ENCODE data around the gene GPR3.

The GPR3 gene

DNA sequence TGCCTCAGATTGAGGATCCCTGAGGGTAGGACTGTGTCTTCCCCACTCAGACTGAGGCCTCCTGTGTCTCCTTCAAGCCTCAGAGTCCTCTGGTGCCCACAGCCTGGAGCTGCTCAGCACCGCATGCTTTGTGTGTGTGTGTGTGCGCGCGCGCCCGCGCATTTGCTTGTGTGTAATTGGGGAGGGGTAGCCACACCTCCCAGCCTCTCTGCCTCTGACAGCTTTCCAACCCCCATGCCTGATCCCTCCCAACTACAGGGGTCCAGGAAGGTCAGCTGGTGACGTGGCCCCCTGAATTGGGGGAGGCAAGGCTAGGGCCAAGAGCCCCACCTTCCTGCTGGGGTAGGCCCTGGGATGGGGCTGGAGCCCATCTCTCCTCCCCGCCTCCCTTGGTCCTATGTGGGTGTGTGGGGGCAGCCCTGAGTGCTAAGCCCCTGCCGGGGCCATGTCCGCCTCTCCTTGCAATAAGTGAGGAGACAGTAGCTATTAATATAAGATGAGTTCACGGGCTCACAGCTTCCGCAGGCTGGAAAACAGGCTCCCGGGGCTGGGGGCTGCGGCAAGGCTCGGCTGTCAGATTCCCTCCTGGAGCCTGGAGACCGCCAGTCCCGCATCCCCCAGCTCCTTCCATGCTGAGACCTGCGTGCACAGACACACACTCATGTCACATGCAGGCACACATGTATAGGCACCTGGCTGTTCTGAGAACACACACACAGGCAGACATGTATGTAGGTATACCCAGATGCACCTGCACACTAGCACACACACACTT is 7.0 kb downstream of the GPR3 start:
- no peak for DNase-seq (ENCODE audit: low spot score)
- in situ Hi-C loops (cut with MboI; ENCODE audit: low pct_unique_long_range_greater_than_20kb, low sequenced_read_pairs, unreplicated experiment), result no loop called here
- TF ChIP-seq, protein P1, sequence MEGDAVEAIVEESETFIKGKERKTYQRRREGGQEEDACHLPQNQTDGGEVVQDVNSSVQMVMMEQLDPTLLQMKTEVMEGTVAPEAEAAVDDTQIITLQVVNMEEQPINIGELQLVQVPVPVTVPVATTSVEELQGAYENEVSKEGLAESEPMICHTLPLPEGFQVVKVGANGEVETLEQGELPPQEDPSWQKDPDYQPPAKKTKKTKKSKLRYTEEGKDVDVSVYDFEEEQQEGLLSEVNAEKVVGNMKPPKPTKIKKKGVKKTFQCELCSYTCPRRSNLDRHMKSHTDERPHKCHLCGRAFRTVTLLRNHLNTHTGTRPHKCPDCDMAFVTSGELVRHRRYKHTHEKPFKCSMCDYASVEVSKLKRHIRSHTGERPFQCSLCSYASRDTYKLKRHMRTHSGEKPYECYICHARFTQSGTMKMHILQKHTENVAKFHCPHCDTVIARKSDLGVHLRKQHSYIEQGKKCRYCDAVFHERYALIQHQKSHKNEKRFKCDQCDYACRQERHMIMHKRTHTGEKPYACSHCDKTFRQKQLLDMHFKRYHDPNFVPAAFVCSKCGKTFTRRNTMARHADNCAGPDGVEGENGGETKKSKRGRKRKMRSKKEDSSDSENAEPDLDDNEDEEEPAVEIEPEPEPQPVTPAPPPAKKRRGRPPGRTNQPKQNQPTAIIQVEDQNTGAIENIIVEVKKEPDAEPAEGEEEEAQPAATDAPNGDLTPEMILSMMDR (IDR thresholded peaks at IDR 0.05; ENCODE audit: extremely low read depth, insufficient read depth, missing control alignments), result no peak

DNA sequence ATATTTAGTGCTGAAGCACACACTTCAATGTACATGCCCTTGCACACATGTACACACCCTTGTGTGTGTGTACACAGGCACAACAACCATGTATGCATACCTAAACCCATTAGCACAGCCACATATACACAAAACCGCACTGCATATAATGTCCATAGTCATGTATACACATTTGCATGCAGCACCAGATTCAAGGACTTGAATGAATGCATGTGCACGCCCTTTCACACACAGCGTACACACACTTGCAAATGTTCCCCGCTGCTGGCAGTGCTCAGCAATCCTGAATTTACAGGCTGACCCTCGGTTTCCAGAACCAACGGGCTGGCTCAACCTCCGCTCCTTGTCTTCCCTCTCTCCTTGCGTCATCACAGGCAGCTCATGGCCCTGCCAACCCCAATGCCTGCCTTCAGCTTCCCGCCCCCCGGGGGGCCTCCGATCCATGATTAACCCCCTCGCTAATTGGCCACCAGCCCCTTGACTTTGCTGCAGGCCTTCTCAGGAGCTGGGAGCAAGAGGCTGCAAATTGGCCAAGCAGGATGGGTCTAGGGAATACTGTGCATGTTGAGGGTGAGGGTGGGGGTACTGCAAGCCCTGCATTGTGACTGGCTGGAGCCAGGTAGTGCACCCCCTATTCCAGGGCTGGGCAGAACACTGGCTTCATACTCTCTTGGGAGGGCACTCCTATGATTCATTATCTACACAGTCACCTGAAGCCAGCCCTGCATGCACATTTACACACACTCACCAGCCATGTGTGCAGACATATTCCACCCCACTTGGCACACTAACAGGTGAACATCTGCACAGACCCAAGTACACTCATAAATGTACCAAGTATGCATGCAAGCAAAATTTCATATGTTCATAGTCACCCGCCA is 7.9 kb downstream of the GPR3 start:
- TF ChIP-seq, protein P1 (IDR thresholded peaks at IDR 0.05; ENCODE audit: extremely low read depth, insufficient read depth, missing control alignments), result no peak
- no peak for DNase-seq (ENCODE audit: low spot score)
- in situ Hi-C loops (cut with MboI; ENCODE audit: low pct_unique_long_range_greater_than_20kb, low sequenced_read_pairs, unreplicated experiment), result no loop called here

- in situ Hi-C loops (cut with MboI; ENCODE audit: low pct_unique_long_range_greater_than_20kb, low sequenced_read_pairs, unreplicated experiment), result no loop called here
- TF ChIP-seq, protein P1 (IDR thresholded peaks at IDR 0.05; ENCODE audit: extremely low read depth, insufficient read depth, missing control alignments), result no peak
- no peak for DNase-seq (ENCODE audit: low spot score)
Measured at GRCh38 chr1:27400963-27401341, 8.5 kb downstream of the GPR3 start.

DNA sequence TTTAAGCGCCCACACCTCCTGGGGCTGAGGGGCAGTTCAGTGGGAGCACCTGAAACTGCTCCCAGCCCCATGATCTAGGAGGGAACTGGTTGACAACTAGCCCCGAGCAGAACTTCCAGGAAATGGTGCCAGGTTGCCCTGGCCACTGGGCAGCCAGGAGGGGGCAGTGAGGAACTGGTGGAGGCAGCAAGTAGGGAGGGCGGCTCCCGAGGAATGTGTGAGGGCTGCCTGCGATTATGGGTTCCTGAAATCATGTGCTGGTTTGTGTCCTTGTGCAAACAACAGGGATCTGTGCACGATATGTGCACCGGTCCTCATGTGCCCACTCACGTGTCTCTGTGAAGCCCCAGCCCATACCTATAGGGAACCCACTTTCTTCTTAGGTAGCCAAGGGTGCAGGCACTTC is 9.9 kb downstream of the GPR3 start:
- in situ Hi-C loops (cut with MboI; ENCODE audit: low pct_unique_long_range_greater_than_20kb, low sequenced_read_pairs, unreplicated experiment), result no loop called here
- no peak for DNase-seq (ENCODE audit: low spot score)
- TF ChIP-seq, protein P1 (IDR thresholded peaks at IDR 0.05; ENCODE audit: extremely low read depth, insufficient read depth, missing control alignments), result peak; percentile 47

DNA sequence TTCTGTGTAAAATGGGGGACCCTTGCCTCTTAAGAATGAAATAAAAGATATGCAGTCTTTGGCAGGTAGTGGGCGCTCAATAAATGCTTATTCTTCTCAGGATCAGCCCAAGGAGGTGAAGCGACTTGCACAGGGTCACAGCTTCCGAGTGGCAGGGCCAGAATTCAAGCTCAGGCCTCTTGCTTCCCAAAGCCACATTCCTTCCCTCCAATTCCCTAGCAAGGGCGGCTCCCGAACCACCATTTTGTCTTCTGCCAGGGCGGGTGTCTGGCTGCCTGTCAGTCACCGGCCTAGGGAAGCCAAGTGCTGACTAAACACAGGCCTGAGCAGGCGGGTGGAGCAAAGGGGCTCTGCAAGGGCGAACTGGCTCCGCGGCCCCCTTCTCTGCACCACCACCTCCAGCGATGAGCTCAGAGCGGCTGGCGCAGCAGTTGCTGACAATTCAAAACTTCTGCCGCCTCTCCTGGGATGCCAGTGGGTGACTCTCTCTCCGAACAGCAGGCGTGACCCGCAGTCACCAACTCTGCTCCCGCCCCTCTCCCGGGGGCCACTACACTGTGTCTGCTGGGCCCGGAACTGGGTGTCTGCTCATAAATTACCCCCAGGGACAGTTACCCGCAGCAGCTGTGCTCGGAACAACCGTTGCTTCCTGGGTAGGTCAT is 10.8 kb downstream of the GPR3 start:
- in situ Hi-C loops (cut with MboI; ENCODE audit: low pct_unique_long_range_greater_than_20kb, low sequenced_read_pairs, unreplicated experiment), result no loop called here
- DNase-seq (ENCODE audit: low spot score), result peak; percentile 74

GRCh38 chr1:27403931-27404330 is 11.5 kb downstream of the GPR3 start:
- DNase-seq (ENCODE audit: low spot score), result no peak
- in situ Hi-C loops (cut with MboI; ENCODE audit: low pct_unique_long_range_greater_than_20kb, low sequenced_read_pairs, unreplicated experiment), result no loop called here
- TF ChIP-seq, protein P1 (IDR thresholded peaks at IDR 0.05; ENCODE audit: extremely low read depth, insufficient read depth, missing control alignments), result no peak

More for the DNA sequence above, 10.8 kb downstream of the GPR3 start:
- TF ChIP-seq, protein P1 (IDR thresholded peaks at IDR 0.05; ENCODE audit: extremely low read depth, insufficient read depth, missing control alignments), result peak; percentile 65

Measured in GM13977 (cell line).